ENCODE results near the gene DCLK1.

GRCh38 chr13:35770756-35771297, 360.4 kb downstream of the DCLK1 start:
- no peak for TF ChIP-seq CTCF (IDR thresholded peaks at IDR 0.05)
- no peak for TF ChIP-seq POLR2A (IDR thresholded peaks at IDR 0.05)

Measured in lower leg skin (tissue), 3 donors.